Body of pancreas (tissue), 4 donors: ENCODE data around the gene GGTLC1. TPM values are rescaled to one million over a fixed set of nuclear protein-coding genes. Genes with fewer than 3 reads are reported as not detected.

Source experiments
- ATAC-seq: fragments of 150-250 bp; one replicate; pipeline ENCODE4 v1.9.1; 2016
- DNase-seq, 4 donors: peaks; one replicate each; pipeline ENCODE4 v3.0.0-alpha.2; 2019
- H3K27ac ChIP-seq, 4 donors: fragments of 200-600 bp; sonication (generic); 1 replicate in 3 of 4; 2 replicates in 1 of 4; pipeline versions ENCODE4 v1.5.1 to v1.6.1; 2016 to 2019; ENCODE audit warnings: mild to moderate bottlenecking in 1 of 4, mixed read lengths in 1 of 4, moderate library complexity in 1 of 4
- H3K27me3 ChIP-seq, 2 donors: fragments of 200-600 bp; sonication (generic); one replicate each; pipeline ENCODE4 v1.6.0; 2016; ENCODE audit warnings: mild to moderate bottlenecking in 1 of 2
- H3K36me3 ChIP-seq, 2 donors: fragments of 200-600 bp; sonication (generic); replicated peaks in 1 of 2; 2 replicates each; pipeline ENCODE4 v1.5.1; 2016; ENCODE audit warnings: low read depth in 2 of 2; ENCODE audit not compliant: insufficient read depth in 1 of 2
- H3K4me1 ChIP-seq: fragments of 200-600 bp; sonication (generic); one replicate; pipeline ENCODE4 v1.6.0; 2016
- H3K4me3 ChIP-seq, 2 donors: fragments of 200-600 bp; sonication (generic); 1 replicate in 1 of 2; 2 replicates in 1 of 2; pipeline ENCODE4 v1.5.1; 2016 to 2019
- H3K9me3 ChIP-seq, 3 donors: fragments of 200-600 bp; sonication (generic); 1 replicate in 2 of 3; 2 replicates in 1 of 3; pipeline ENCODE4 v1.5.1; 2016
- CTCF ChIP-seq, 7 experiments: fragments of 450-650 bp in 4 of 7; fragments of 200-600 bp in 3 of 7; sonication (generic) in 3 of 7; IDR thresholded peaks; one replicate each; pipeline ENCODE4 v1.5.1; 2016 to 2019; ENCODE audit warnings: antibody characterized with exemption in 7 of 7
- POLR2A ChIP-seq, 3 donors: fragments of 450-650 bp; IDR thresholded peaks; one replicate each; pipeline ENCODE4 v1.6.1; 2016; ENCODE audit warnings: antibody characterized with exemption in 3 of 3, mild to moderate bottlenecking in 2 of 3
- WGBS, 2 donors: methylation state at CpG; one replicate each; pipeline ENCODE4 v1.1.5; 2017; 5-methylcytosine and 5-hydroxymethylcytosine counted together
- intact Hi-C: fragments of 100-400 bp; cut with DNase I; formaldehyde crosslinking; loops from one replicate; pipeline ENCODE4 v1.15.1; 2023
- total RNA-seq, 2 donors: library from RNA; depleted of rRNA; stranded (reverse); fragments of >200 nt; gene quantifications; one replicate each; pipeline ENCODE4 v1.1.0, GENCODE V29; 2016

GGTLC1 gene
- total RNA-seq, 2 donors from 2014 or later, result 3.4 TPM; not detected in 1

GRCh38 chr20:23962272-23962671 lies 26.3 kb downstream of the GGTLC1 start:
- no peak for DNase-seq
- no peaks in the 10 kb centered on the region for H3K9me3 ChIP-seq
- H3K27ac ChIP-seq, result no peak overlapping the region
- no peaks in the 10 kb centered on the region for H3K36me3 ChIP-seq
- H3K4me3 ChIP-seq, result no peak overlapping the region
- intact Hi-C loops, result no loop called here
- H3K27me3 ChIP-seq, result no peaks in the 10 kb centered on the region
- H3K4me1 ChIP-seq, result peaks cover 7% of the 10 kb centered on the region
- ATAC-seq, result no peak
- TF ChIP-seq CTCF (IDR thresholded peaks at IDR 0.05), result no peak
- TF ChIP-seq POLR2A (IDR thresholded peaks at IDR 0.05), result no peak

GRCh38 chr20:23959054-23959453 lies 29.5 kb downstream of the GGTLC1 start:
- no peak for ATAC-seq
- 67 to 69% methylated on average over 7 of the region's 7 CpGs for WGBS, 2 donors
- intact Hi-C loops, result no loop called here

DNA sequence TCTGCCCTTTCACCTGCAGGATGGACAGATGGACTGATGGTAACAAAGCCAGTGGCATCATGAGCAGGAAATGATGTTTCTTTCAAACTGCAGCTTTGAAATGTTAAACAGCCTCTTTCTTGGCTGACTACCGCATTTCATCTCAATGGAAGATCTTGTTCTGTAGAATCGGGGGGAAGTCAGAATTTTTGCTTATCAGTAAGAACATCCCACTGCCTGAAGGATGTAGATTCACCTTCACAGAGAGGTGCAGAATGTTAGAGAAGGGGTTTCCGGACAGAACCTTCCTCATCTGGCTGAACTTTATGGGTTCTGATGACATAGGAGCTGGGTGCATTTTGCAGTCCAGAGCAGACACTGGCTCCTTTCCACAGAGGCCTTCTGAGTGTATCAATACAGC lies 32.7 kb downstream of the GGTLC1 start:
- H3K36me3 ChIP-seq, result no peaks in the 10 kb centered on the region
- intact Hi-C loops, result no loop called here
- H3K27me3 ChIP-seq, result no peaks in the 10 kb centered on the region
- peaks cover 7% of the 10 kb centered on the region for H3K4me1 ChIP-seq
- DNase-seq, result no peak
- TF ChIP-seq POLR2A (IDR thresholded peaks at IDR 0.05), result no peak
- no peak for TF ChIP-seq CTCF (IDR thresholded peaks at IDR 0.05)
- no peak overlapping the region for H3K27ac ChIP-seq
- no peak for ATAC-seq
- H3K4me3 ChIP-seq, result no peak overlapping the region
- 42 to 48% methylated on average over 3 of the region's 3 CpGs for WGBS, 2 donors
- no peaks in the 10 kb centered on the region for H3K9me3 ChIP-seq

More at GRCh38 chr20:23959054-23959453, 29.5 kb downstream of the GGTLC1 start:
- H3K4me3 ChIP-seq, result no peak overlapping the region
- peaks cover 7% of the 10 kb centered on the region for H3K4me1 ChIP-seq
- H3K9me3 ChIP-seq, result no peaks in the 10 kb centered on the region
- no peaks in the 10 kb centered on the region for H3K36me3 ChIP-seq
- no peaks in the 10 kb centered on the region for H3K27me3 ChIP-seq
- no peak for DNase-seq
- TF ChIP-seq POLR2A (IDR thresholded peaks at IDR 0.05), result no peak
- no peak for TF ChIP-seq CTCF (IDR thresholded peaks at IDR 0.05)
- H3K27ac ChIP-seq, result no peak overlapping the region

DNA sequence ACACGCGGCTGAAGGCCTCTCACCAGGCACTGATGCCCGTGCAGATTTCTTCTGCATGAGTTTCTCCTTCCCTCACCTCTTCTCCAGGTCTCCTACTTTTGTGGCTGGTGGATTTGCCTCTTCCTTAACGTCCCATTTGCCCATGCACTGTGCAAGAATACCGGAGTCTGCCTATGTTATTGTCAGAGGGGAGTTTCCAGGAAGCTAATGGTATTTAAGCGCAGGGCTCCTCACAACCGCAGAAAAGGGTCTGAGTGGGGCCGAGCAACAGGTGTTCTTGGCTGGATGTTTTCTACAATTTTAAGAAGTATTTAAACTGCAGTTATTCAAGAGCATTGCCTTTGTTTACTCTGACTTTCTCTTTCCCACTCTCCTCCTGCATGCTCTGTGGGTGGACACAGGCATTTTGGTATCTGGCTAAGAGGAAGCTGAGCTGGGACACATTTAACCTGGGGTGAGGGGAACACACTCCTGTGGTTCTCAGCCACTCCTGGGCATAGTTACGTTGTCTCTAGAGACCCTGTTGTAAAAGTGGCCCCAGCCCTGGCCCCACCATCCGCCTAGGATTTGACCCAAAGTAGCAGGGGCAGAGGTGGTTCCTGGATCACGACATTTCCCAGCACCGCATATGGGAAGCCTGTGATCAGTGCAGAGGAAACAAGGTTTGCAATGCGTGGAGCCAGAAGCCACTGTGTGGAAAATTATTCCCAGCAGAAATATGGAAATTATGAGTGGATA lies 34.4 kb downstream of the GGTLC1 start:
- 56 to 58% methylated on average over 13 of the region's 13 CpGs for WGBS, 2 donors
- Histone ChIP-seq H3K36me3 (no peaks in the 10 kb centered on the region), H3K27me3 (no peaks in the 10 kb centered on the region), H3K4me1 (peaks cover 7% of the 10 kb centered on the region), H3K4me3 (no peak overlapping the region), H3K27ac (no peak overlapping the region), H3K9me3 (no peaks in the 10 kb centered on the region)
- TF ChIP-seq CTCF (IDR thresholded peaks at IDR 0.05), result no peak
- no peak for TF ChIP-seq POLR2A (IDR thresholded peaks at IDR 0.05)
- DNase-seq, result no peak
- intact Hi-C loops, result no loop called here
- ATAC-seq, result no peak

GRCh38 chr20:23946206-23946605 lies 42.4 kb downstream of the GGTLC1 start:
- H3K4me3 ChIP-seq, result no peak overlapping the region
- H3K4me1 ChIP-seq, result no peaks in the 10 kb centered on the region
- H3K36me3 ChIP-seq, result no peaks in the 10 kb centered on the region
- H3K27ac ChIP-seq, result no peak overlapping the region
- intact Hi-C loops, result no loop called here
- H3K27me3 ChIP-seq, result no peaks in the 10 kb centered on the region
- ATAC-seq, result no peak
- WGBS, 2 donors, result 44 to 55% methylated on average over 3 of the region's 3 CpGs
- no peak for DNase-seq
- TF ChIP-seq POLR2A (IDR thresholded peaks at IDR 0.05) (no peak), CTCF (IDR thresholded peaks at IDR 0.05) (no peak)
- H3K9me3 ChIP-seq, result no peaks in the 10 kb centered on the region
